SW480 (cell line): ENCODE results near the gene NR4A3.
A peak's percentile ranks its signal among the peaks of the same experiment; 100 is the strongest.
"Not testable (repeated sequence)": the region's sequence is repeated elsewhere in the genome, so short reads cannot be mapped to it uniquely, and the experiment has no call there.

Source experiments
- DNase-seq: peaks from one replicate; pipeline ENCODE4 v3.0.0-alpha.2; 2016; ENCODE audit warnings: low spot score

Gene NR4A3

GRCh38 chr9:99821396-99822108 lies at the start of gene NR4A3:
Gene NR4A3, plus strand, starts transcription at chr9:99821885. Its CDS starts 6,158 bp downstream, at chr9:99828043.
- DNase-seq, result peak; percentile 89

GRCh38 chr9:99773468-99774138 lies 48.1 kb upstream of the NR4A3 start:
- no peak for DNase-seq

GRCh38 chr9:99778308-99778707 lies 43.4 kb upstream of the NR4A3 start:
- peak; percentile 23 for DNase-seq

GRCh38 chr9:99778836-99779235 lies 42.8 kb upstream of the NR4A3 start:
- no peak for DNase-seq

GRCh38 chr9:99779277-99779676 lies 42.4 kb upstream of the NR4A3 start:
- no peak for DNase-seq

GRCh38 chr9:99782349-99782748 lies 39.3 kb upstream of the NR4A3 start:
- DNase-seq, result not testable (repeated sequence)

- no peak for DNase-seq
Measured at GRCh38 chr9:99782962-99783718, 38.5 kb upstream of the NR4A3 start.

GRCh38 chr9:99783799-99784198 lies 37.9 kb upstream of the NR4A3 start:
- DNase-seq, result no peak

- DNase-seq, result no peak
Measured at GRCh38 chr9:99785010-99785590, 36.6 kb upstream of the NR4A3 start.

- no peak for DNase-seq
Measured at GRCh38 chr9:99787556-99787955, 34.1 kb upstream of the NR4A3 start.

GRCh38 chr9:99793528-99793927 lies 28.2 kb upstream of the NR4A3 start:
- no peak for DNase-seq

- DNase-seq, result no peak
Measured at GRCh38 chr9:99796231-99796630, 25.5 kb upstream of the NR4A3 start.

GRCh38 chr9:99801775-99802174 lies 19.9 kb upstream of the NR4A3 start:
- DNase-seq, result no peak

- DNase-seq, result no peak
Measured at GRCh38 chr9:99803694-99804093, 18.0 kb upstream of the NR4A3 start.

GRCh38 chr9:99807276-99807852 lies 14.3 kb upstream of the NR4A3 start:
- DNase-seq, result peak; percentile 49

GRCh38 chr9:99807956-99808355 lies 13.7 kb upstream of the NR4A3 start:
- no peak for DNase-seq

- no peak for DNase-seq
Measured at GRCh38 chr9:99808454-99808853, 13.2 kb upstream of the NR4A3 start.

GRCh38 chr9:99809586-99810319 lies 11.9 kb upstream of the NR4A3 start:
- no peak for DNase-seq

- peak; percentile 37 for DNase-seq
Measured at GRCh38 chr9:99811172-99811571, 10.5 kb upstream of the NR4A3 start.

GRCh38 chr9:99811598-99812383 lies 9.9 kb upstream of the NR4A3 start:
- no peak for DNase-seq

GRCh38 chr9:99813739-99814138 lies 7.9 kb upstream of the NR4A3 start:
- no peak for DNase-seq
